ENCODE data around the gene PLAC8. TPM values are rescaled to one million over a fixed set of nuclear protein-coding genes. Genes with fewer than 3 reads are reported as not detected.

PLAC8 gene
- polyA plus RNA-seq, 3 donors: 114 to 626 (median 170) TPM

GRCh38 chr4:83150653-83151330 is 36.3 kb upstream of the PLAC8 start:
- Histone ChIP-seq H3K36me3 (replicated peaks in 1 of 2; ENCODE audit: control insufficient read depth in 1 of 2, insufficient read depth in 2 of 2, low read length in 2 of 2) (no peaks in the 10 kb centered on the region), H3K4me1 (ENCODE audit: control insufficient read depth in 1 of 2, insufficient read depth in 2 of 2, low read length in 2 of 2) (peaks cover 58 to 62% of the 10 kb centered on the region in 2 donors), H3K9ac (ENCODE audit: insufficient read depth, low read length, poor library complexity, severe bottlenecking) (no peak overlapping the region), H3K4me3 (replicated peaks in 1 of 3; ENCODE audit: low read depth in 2 of 3, low read length in 3 of 3) (peak overlapping the region in 2 of 3 experiments; percentile 19 to 55), H4K20me1 (ENCODE audit: insufficient read depth, low read length) (no peaks in the 10 kb centered on the region), H3K9me3 (replicated peaks in 1 of 2; ENCODE audit: control insufficient read depth in 1 of 2, insufficient read depth in 1 of 2, low read length in 2 of 2) (no peaks in the 10 kb centered on the region), H3K27me3 (ENCODE audit: control insufficient read depth in 2 of 2, insufficient read depth in 2 of 2, low read length in 2 of 2) (no peaks in the 10 kb centered on the region), H3K4me2 (replicated peaks; ENCODE audit: extremely low read depth, low read length, poor library complexity, severe bottlenecking) (peak overlapping the region; percentile 51), H3K79me2 (ENCODE audit: insufficient read depth, low read length) (no peaks in the 10 kb centered on the region), H2AFZ (ENCODE audit: insufficient read depth, low read depth, low read length, poor library complexity, severe bottlenecking) (no peak overlapping the region), H3K27ac (ENCODE audit: low read depth in 1 of 2, low read length in 2 of 2) (peak overlapping the region; percentile 20 to 74)
- WGBS (ENCODE audit: insufficient coverage): 100% methylated on average over 4 of the region's 8 CpGs
- DNase-seq: peak in 2 of 3 donors; percentile 44 to 66
- Mint-ChIP-seq H3K27ac (peak overlapping the region; percentile 57 to 90 (median 81)), H3K27me3 (ENCODE audit: low read depth in 3 of 3) (peaks cover 0 to 2% (median 0%) of the 10 kb centered on the region in 3 donors), H3K4me1 (peaks cover 62% of the 10 kb centered on the region), H3K4me3 (peak overlapping the region; percentile 55 to 69), H3K9me3 (peaks cover 0 to 2% (median 0%) of the 10 kb centered on the region in 7 donors), H3K36me3 (no peaks in the 10 kb centered on the region)
- TF ChIP-seq CTCF (IDR thresholded peaks at IDR 0.05): no peak
- intact Hi-C loops (cut with micrococcal nuclease): no loop called here

GRCh38 chr4:83149865-83150652 is 35.5 kb upstream of the PLAC8 start:
- H3K4me1 ChIP-seq (ENCODE audit: control insufficient read depth in 1 of 2, insufficient read depth in 2 of 2, low read length in 2 of 2): peaks cover 57 to 61% of the 10 kb centered on the region in 2 donors
- H3K9ac ChIP-seq (ENCODE audit: insufficient read depth, low read length, poor library complexity, severe bottlenecking): no peak overlapping the region
- DNase-seq: peak; percentile 35 to 62 (median 61)
- H4K20me1 ChIP-seq (ENCODE audit: insufficient read depth, low read length): no peaks in the 10 kb centered on the region
- no peaks in the 10 kb centered on the region for H3K9me3 ChIP-seq (replicated peaks in 1 of 2; ENCODE audit: control insufficient read depth in 1 of 2, insufficient read depth in 1 of 2, low read length in 2 of 2)
- no peaks in the 10 kb centered on the region for H3K79me2 ChIP-seq (ENCODE audit: insufficient read depth, low read length)
- H3K4me2 ChIP-seq (replicated peaks; ENCODE audit: extremely low read depth, low read length, poor library complexity, severe bottlenecking): peak overlapping the region; percentile 51
- H3K36me3 ChIP-seq (replicated peaks in 1 of 2; ENCODE audit: control insufficient read depth in 1 of 2, insufficient read depth in 2 of 2, low read length in 2 of 2): no peaks in the 10 kb centered on the region
- H3K4me3 ChIP-seq (replicated peaks in 1 of 3; ENCODE audit: low read depth in 2 of 3, low read length in 3 of 3): peak overlapping the region in 2 of 3 experiments; percentile 19 to 55
- no peak for TF ChIP-seq CTCF (IDR thresholded peaks at IDR 0.05)
- intact Hi-C loops (cut with micrococcal nuclease): no loop called here
- H3K27ac ChIP-seq (ENCODE audit: low read depth in 1 of 2, low read length in 2 of 2): peak overlapping the region; percentile 20 to 74
- H3K27me3 Mint-ChIP-seq (ENCODE audit: low read depth in 3 of 3): peaks cover 0 to 2% (median 0%) of the 10 kb centered on the region in 3 donors
- peaks cover 0 to 2% (median 0%) of the 10 kb centered on the region in 7 donors for H3K9me3 Mint-ChIP-seq
- WGBS (ENCODE audit: insufficient coverage): 30% methylated on average over 2 of the region's 11 CpGs
- peak overlapping the region; percentile 55 to 69 for H3K4me3 Mint-ChIP-seq
- peak overlapping the region; percentile 57 to 90 (median 81) for H3K27ac Mint-ChIP-seq
- H2AFZ ChIP-seq (ENCODE audit: insufficient read depth, low read depth, low read length, poor library complexity, severe bottlenecking): no peak overlapping the region
- H3K36me3 Mint-ChIP-seq: no peaks in the 10 kb centered on the region
- peaks cover 63% of the 10 kb centered on the region for H3K4me1 Mint-ChIP-seq
- no peaks in the 10 kb centered on the region for H3K27me3 ChIP-seq (ENCODE audit: control insufficient read depth in 2 of 2, insufficient read depth in 2 of 2, low read length in 2 of 2)

All from CD14-positive monocyte (primary cell).